Uterus (tissue), 4 donors: ENCODE results near the gene ERICH6. TPM values are rescaled to one million over a fixed set of nuclear protein-coding genes. Genes with fewer than 3 reads are reported as not detected.

Experiments
- DNase-seq, 2 donors: peaks; one replicate each; pipeline ENCODE4 v3.0.0-alpha.2; 2019 to 2020
- H3K27ac ChIP-seq, 2 donors: fragments of 200-600 bp; sonication (generic); 1 replicate in 1 of 2; 2 replicates in 1 of 2; pipeline ENCODE4 v1.5.1; 2016 to 2018
- H3K27me3 ChIP-seq, 2 donors: fragments of 200-600 bp; sonication (generic); one replicate each; pipeline ENCODE4 v1.5.1; 2018 to 2019; ENCODE audit warnings: control low read depth in 1 of 2
- H3K36me3 ChIP-seq, 2 donors: fragments of 200-600 bp; sonication (generic); one replicate each; pipeline ENCODE4 v1.5.1; 2019; ENCODE audit warnings: control low read depth in 1 of 2
- H3K4me1 ChIP-seq, 2 donors: fragments of 200-600 bp; sonication (generic); one replicate each; pipeline ENCODE4 v1.5.1; 2018 to 2019; ENCODE audit warnings: control low read depth in 1 of 2
- H3K4me3 ChIP-seq, 2 donors: fragments of 200-600 bp; sonication (generic); 1 replicate in 1 of 2; 2 replicates in 1 of 2; pipeline ENCODE4 v1.5.1; 2018 to 2019; ENCODE audit warnings: mild to moderate bottlenecking in 1 of 2
- H3K9me3 ChIP-seq, 2 donors: fragments of 200-600 bp; sonication (generic); one replicate each; pipeline ENCODE4 v1.5.1; 2019; ENCODE audit warnings: control low read depth in 1 of 2
- CTCF ChIP-seq, 4 experiments: fragments of 200-600 bp in 2 of 4; fragments of 450-650 bp in 2 of 4; sonication (generic) in 2 of 4; IDR thresholded peaks; one replicate each; pipeline ENCODE4 v1.5.1; 2016 to 2019; ENCODE audit warnings: antibody characterized with exemption in 4 of 4, mild to moderate bottlenecking in 2 of 4, moderate library complexity in 1 of 4
- POLR2A ChIP-seq, 2 donors: fragments of 450-650 bp; IDR thresholded peaks; one replicate each; pipeline ENCODE4 v1.6.1; 2016; ENCODE audit warnings: antibody characterized with exemption in 2 of 2, mild to moderate bottlenecking in 1 of 2, moderate library complexity in 1 of 2
- intact Hi-C: fragments of 100-400 bp; cut with DNase I; formaldehyde crosslinking; loops from one replicate; pipeline ENCODE4 v1.15.1; 2023; ENCODE audit warnings: low total_unique reads
- total RNA-seq, 4 donors: library from RNA; depleted of rRNA in 3 of 4; stranded (reverse); fragments of >200 nt in 3 of 4; gene quantifications; one replicate each; pipeline versions ENCODE4 v1.1.0 to v1.2.4, GENCODE V29; 2014 to 2023
- donor health status: DM: yes; HTN: yes; CAD: no.

The ERICH6 gene
- total RNA-seq, 4 donors from 2014 or later: not detected

GRCh38 chr3:150697646-150698045, 6.1 kb downstream of the ERICH6 start:
- no peak for TF ChIP-seq POLR2A (IDR thresholded peaks at IDR 0.05)
- TF ChIP-seq CTCF (IDR thresholded peaks at IDR 0.05): no peak
- H3K4me3 ChIP-seq: no peak overlapping the region
- intact Hi-C loops: no loop called here

GRCh38 chr3:150691414-150692040, 12.2 kb downstream of the ERICH6 start:
- Histone ChIP-seq H3K4me1 (no peaks in the 10 kb centered on the region), H3K27me3 (no peaks in the 10 kb centered on the region), H3K9me3 (no peaks in the 10 kb centered on the region), H3K36me3 (no peaks in the 10 kb centered on the region), H3K4me3 (no peak overlapping the region), H3K27ac (no peak overlapping the region)
- intact Hi-C loops: no loop called here
- no peak for DNase-seq
- TF ChIP-seq CTCF (IDR thresholded peaks at IDR 0.05): no peak
- no peak for TF ChIP-seq POLR2A (IDR thresholded peaks at IDR 0.05)

More at GRCh38 chr3:150697646-150698045, 6.1 kb downstream of the ERICH6 start:
- H3K36me3 ChIP-seq: no peaks in the 10 kb centered on the region
- H3K27me3 ChIP-seq: no peaks in the 10 kb centered on the region
- H3K27ac ChIP-seq: no peak overlapping the region
- no peak for DNase-seq
- no peaks in the 10 kb centered on the region for H3K9me3 ChIP-seq
- no peaks in the 10 kb centered on the region for H3K4me1 ChIP-seq

- intact Hi-C loops: no loop called here
- Histone ChIP-seq H3K4me1 (no peaks in the 10 kb centered on the region), H3K4me3 (no peak overlapping the region), H3K27me3 (no peaks in the 10 kb centered on the region), H3K36me3 (no peaks in the 10 kb centered on the region), H3K9me3 (no peaks in the 10 kb centered on the region), H3K27ac (no peak overlapping the region)
- no peak for TF ChIP-seq POLR2A (IDR thresholded peaks at IDR 0.05)
- TF ChIP-seq CTCF (IDR thresholded peaks at IDR 0.05): no peak
- no peak for DNase-seq
These were observed 16.1 kb downstream of the ERICH6 start for GRCh38 chr3:150687613-150688012.

- intact Hi-C loops: no loop called here
- TF ChIP-seq CTCF (IDR thresholded peaks at IDR 0.05) (no peak), POLR2A (IDR thresholded peaks at IDR 0.05) (no peak)
- Histone ChIP-seq H3K27me3 (no peaks in the 10 kb centered on the region), H3K27ac (no peak overlapping the region), H3K36me3 (no peaks in the 10 kb centered on the region), H3K4me3 (no peak overlapping the region), H3K4me1 (no peaks in the 10 kb centered on the region), H3K9me3 (no peaks in the 10 kb centered on the region)
- DNase-seq: no peak
These were observed 20.9 kb downstream of the ERICH6 start for GRCh38 chr3:150682824-150683223.

- H3K27ac ChIP-seq: no peak overlapping the region
- no peaks in the 10 kb centered on the region for H3K27me3 ChIP-seq
- no peaks in the 10 kb centered on the region for H3K9me3 ChIP-seq
- no peak overlapping the region for H3K4me3 ChIP-seq
- H3K36me3 ChIP-seq: no peaks in the 10 kb centered on the region
- intact Hi-C loops: no loop called here
- no peaks in the 10 kb centered on the region for H3K4me1 ChIP-seq
- no peak for TF ChIP-seq CTCF (IDR thresholded peaks at IDR 0.05)
- no peak for TF ChIP-seq POLR2A (IDR thresholded peaks at IDR 0.05)
- DNase-seq: no peak
These were observed 21.4 kb downstream of the ERICH6 start for GRCh38 chr3:150682279-150682678.
